ENCODE measurements around the gene APP. TPM values are rescaled to one million over a fixed set of nuclear protein-coding genes. Genes with fewer than 3 reads are reported as not detected.

APP gene
- total RNA-seq, 1 experiment from 2014 or later, result 266 TPM

- no peak overlapping the region for H2AFZ ChIP-seq (ENCODE audit: low read length)
- no peak overlapping the region for H3K9ac ChIP-seq (ENCODE audit: low read length)
- H3K27me3 ChIP-seq (ENCODE audit: low read length), result no peaks in the 10 kb centered on the region
- no peaks in the 10 kb centered on the region for H3K9me3 ChIP-seq (ENCODE audit: low read length)
- no peaks in the 10 kb centered on the region for H3K36me3 ChIP-seq (ENCODE audit: low read depth, low read length)
- no peak overlapping the region for H3K4me3 ChIP-seq (ENCODE audit: low read length)
- no peaks in the 10 kb centered on the region for H3K9me2 ChIP-seq (replicated peaks; ENCODE audit: low read length)
- ChIA-PET POLR2A (ENCODE audit: unreplicated experiment) (no interaction called here), CTCF (no interaction called here)
- H3F3A ChIP-seq (ENCODE audit: low read length, unreplicated experiment), result no peaks in the 10 kb centered on the region
- peaks cover 31% of the 10 kb centered on the region for H3K4me1 ChIP-seq (ENCODE audit: insufficient read depth, low read length)
- H3K4me2 ChIP-seq (ENCODE audit: low read length), result no peak overlapping the region
- DNase-seq (no peak), ATAC-seq (no peak)
- TF ChIP-seq EZH2 (IDR thresholded peaks at IDR 0.05; ENCODE audit: low read length, unreplicated experiment) (no peak), EZH2phosphoT487 (IDR thresholded peaks at IDR 0.05; ENCODE audit: borderline replicate concordance, low read length) (no peak)
- TF ChIP-seq, protein P1, sequence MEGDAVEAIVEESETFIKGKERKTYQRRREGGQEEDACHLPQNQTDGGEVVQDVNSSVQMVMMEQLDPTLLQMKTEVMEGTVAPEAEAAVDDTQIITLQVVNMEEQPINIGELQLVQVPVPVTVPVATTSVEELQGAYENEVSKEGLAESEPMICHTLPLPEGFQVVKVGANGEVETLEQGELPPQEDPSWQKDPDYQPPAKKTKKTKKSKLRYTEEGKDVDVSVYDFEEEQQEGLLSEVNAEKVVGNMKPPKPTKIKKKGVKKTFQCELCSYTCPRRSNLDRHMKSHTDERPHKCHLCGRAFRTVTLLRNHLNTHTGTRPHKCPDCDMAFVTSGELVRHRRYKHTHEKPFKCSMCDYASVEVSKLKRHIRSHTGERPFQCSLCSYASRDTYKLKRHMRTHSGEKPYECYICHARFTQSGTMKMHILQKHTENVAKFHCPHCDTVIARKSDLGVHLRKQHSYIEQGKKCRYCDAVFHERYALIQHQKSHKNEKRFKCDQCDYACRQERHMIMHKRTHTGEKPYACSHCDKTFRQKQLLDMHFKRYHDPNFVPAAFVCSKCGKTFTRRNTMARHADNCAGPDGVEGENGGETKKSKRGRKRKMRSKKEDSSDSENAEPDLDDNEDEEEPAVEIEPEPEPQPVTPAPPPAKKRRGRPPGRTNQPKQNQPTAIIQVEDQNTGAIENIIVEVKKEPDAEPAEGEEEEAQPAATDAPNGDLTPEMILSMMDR (conservative IDR thresholded peaks at IDR 0.05; ENCODE audit: low read depth, low read length), result no peak
- intact Hi-C loops (cut with micrococcal nuclease), result no loop called here
- H4K20me1 ChIP-seq (ENCODE audit: low read length), result peaks cover 1% of the 10 kb centered on the region; the same call in 1 of the 2 replicates
- BruUV-seq (replicated peaks), result no TSS peak
- no peak overlapping the region for H3K27ac ChIP-seq (ENCODE audit: low read length)
- peaks cover 74% of the 10 kb centered on the region for H3K79me2 ChIP-seq (ENCODE audit: low read length)
Observed at GRCh38 chr21:26118938-26119540, 51.5 kb downstream of the APP start.

- intact Hi-C loops (cut with micrococcal nuclease), result no loop called here
Observed at GRCh38 chr21:26117972-26118367, 52.6 kb downstream of the APP start.

More at GRCh38 chr21:26117972-26118367, 52.6 kb downstream of the APP start:
- DNase-seq (no peak), ATAC-seq (no peak)
- Histone ChIP-seq H3K9me3 (ENCODE audit: low read length) (no peaks in the 10 kb centered on the region), H3K9ac (ENCODE audit: low read length) (no peak overlapping the region), H4K20me1 (ENCODE audit: low read length) (no peaks in the 10 kb centered on the region), H3K36me3 (ENCODE audit: low read depth, low read length) (no peaks in the 10 kb centered on the region), H3K79me2 (ENCODE audit: low read length) (peaks cover 74% of the 10 kb centered on the region), H3K4me3 (ENCODE audit: low read length) (no peak overlapping the region), H3K27ac (ENCODE audit: low read length) (peak overlapping the region; percentile 96), H2AFZ (ENCODE audit: low read length) (no peak overlapping the region), H3F3A (ENCODE audit: low read length, unreplicated experiment) (no peaks in the 10 kb centered on the region), H3K9me2 (replicated peaks; ENCODE audit: low read length) (no peaks in the 10 kb centered on the region), H3K4me1 (ENCODE audit: insufficient read depth, low read length) (peaks cover 31% of the 10 kb centered on the region), H3K27me3 (ENCODE audit: low read length) (no peaks in the 10 kb centered on the region), H3K4me2 (ENCODE audit: low read length) (no peak overlapping the region)
- no TSS peak for BruUV-seq (replicated peaks)
- no peak for TF ChIP-seq EZH2phosphoT487 (IDR thresholded peaks at IDR 0.05; ENCODE audit: borderline replicate concordance, low read length)
- TF ChIP-seq, protein P1 (conservative IDR thresholded peaks at IDR 0.05; ENCODE audit: low read depth, low read length), result no peak
- TF ChIP-seq EZH2 (IDR thresholded peaks at IDR 0.05; ENCODE audit: low read length, unreplicated experiment), result no peak
- ChIA-PET CTCF (no interaction called here), POLR2A (ENCODE audit: unreplicated experiment) (no interaction called here)

Data from PC-3 (cell line).